GM23248 (cell line): ENCODE measurements around the gene ATF6. TPM values are rescaled to one million over a fixed set of nuclear protein-coding genes. Genes with fewer than 3 reads are reported as not detected.
A peak's percentile ranks its signal among the peaks of the same experiment; 100 is the strongest.

Source experiments
- DNase-seq: peaks from one replicate; pipeline ENCODE4 v3.0.0-alpha.2; 2015
- H2AFZ ChIP-seq: fragments of 200-600 bp; sonication (generic); 2 replicates; pipeline ENCODE4 v1.6.1; 2016; ENCODE audit warnings: antibody characterized with exemption
- H3F3A ChIP-seq: fragments of 200-600 bp; sonication (generic); 2 replicates; pipeline ENCODE4 v1.6.1; 2016; ENCODE audit warnings: mild to moderate bottlenecking, antibody characterized with exemption, mixed run types; ENCODE audit not compliant: insufficient read depth
- H3K27ac ChIP-seq: fragments of 200-600 bp; sonication (generic); 2 replicates; pipeline ENCODE4 v1.5.1; 2016; ENCODE audit warnings: mild to moderate bottlenecking
- H3K27me3 ChIP-seq: fragments of 200-600 bp; sonication (generic); replicated peaks from 2 replicates; pipeline ENCODE4 v1.6.1; 2016; ENCODE audit warnings: mild to moderate bottlenecking; ENCODE audit not compliant: insufficient read depth
- H3K36me3 ChIP-seq: fragments of 200-600 bp; sonication (generic); 2 replicates; pipeline ENCODE4 v1.6.1; 2016; ENCODE audit warnings: low read depth, mild to moderate bottlenecking
- H3K4me1 ChIP-seq: fragments of 200-600 bp; sonication (generic); 2 replicates; pipeline ENCODE4 v1.6.1; 2016; ENCODE audit warnings: mild to moderate bottlenecking; ENCODE audit not compliant: insufficient read depth
- H3K4me2 ChIP-seq: fragments of 200-600 bp; sonication (generic); one replicate; pipeline ENCODE4 v1.6.1; 2016; ENCODE audit warnings: mild to moderate bottlenecking; ENCODE audit not compliant: unreplicated experiment
- H3K4me3 ChIP-seq: fragments of 200-600 bp; sonication (generic); 2 replicates; pipeline ENCODE4 v1.5.1; 2016; ENCODE audit warnings: mild to moderate bottlenecking
- H3K79me2 ChIP-seq: fragments of 200-600 bp; sonication (generic); 2 replicates; pipeline ENCODE4 v1.6.1; 2016; ENCODE audit warnings: mild to moderate bottlenecking; ENCODE audit not compliant: insufficient read depth
- H3K9ac ChIP-seq: fragments of 200-600 bp; sonication (generic); 2 replicates; pipeline ENCODE4 v1.6.1; 2016; ENCODE audit warnings: mild to moderate bottlenecking
- H3K9me2 ChIP-seq: fragments of 200-600 bp; sonication (generic); 2 replicates; pipeline ENCODE4 v1.6.1; 2016; ENCODE audit warnings: mixed run types, mild to moderate bottlenecking, moderate library complexity; ENCODE audit not compliant: insufficient read depth
- H3K9me3 ChIP-seq: fragments of 200-600 bp; sonication (generic); one replicate; pipeline ENCODE4 v1.6.1; 2017; ENCODE audit warnings: low read depth
- H4K20me1 ChIP-seq: fragments of 200-600 bp; sonication (generic); 2 replicates; pipeline ENCODE4 v1.6.0; 2016; ENCODE audit not compliant: insufficient read depth
- EZH2 ChIP-seq: fragments of 200-600 bp; sonication (generic); IDR thresholded peaks from 2 replicates; pipeline ENCODE4 v1.6.1; 2018; ENCODE audit warnings: antibody characterized with exemption, mild to moderate bottlenecking; ENCODE audit not compliant: insufficient read depth, poor library complexity, severe bottlenecking
- EZH2phosphoT487 ChIP-seq: fragments of 200-600 bp; sonication (generic); IDR thresholded peaks from 2 replicates; pipeline ENCODE4 v1.6.1; 2018; ENCODE audit warnings: antibody characterized with exemption, moderate library complexity, mild to moderate bottlenecking, low read depth; ENCODE audit not compliant: insufficient read depth
- WGBS, 2 experiments: methylation state at CpG; one replicate each; pipeline ENCODE4 v1.1.6; 2015 to 2017; ENCODE audit warnings: low lambda C conversion rate in 2 of 2, low coverage in 1 of 2; ENCODE audit errors: missing lambda C conversion rate in 2 of 2; 5-methylcytosine and 5-hydroxymethylcytosine counted together
- in situ Hi-C: fragments of 300-500 bp; cut with MboI; formaldehyde crosslinking; loops from 2 replicates; pipeline ENCODE4 v1.15.0; 2020
- polyA plus RNA-seq: library from polyadenylated mRNA; unstranded; fragments of >200 nt; fragmentation: Nextera tagmentation; extraction: Ambion mirVana; gene quantifications from 2 replicates; pipeline ENCODE4 v1.2.1, GENCODE V29; 2016
- total RNA-seq: library from RNA; depleted of rRNA; stranded (reverse); fragments of >200 nt; shearing (Covaris generic); gene quantifications from 2 replicates; pipeline ENCODE4 v1.2.3, GENCODE V29; 2014

Gene ATF6
- total and polyA plus RNA-seq, 2 experiments from 2014 or later = 14.8 to 19.8 TPM

- Histone ChIP-seq H3K4me1 (no peaks in the 10 kb centered on the region), H3K4me2 (no peak overlapping the region), H3K9me3 (no peaks in the 10 kb centered on the region), H2AFZ (no peak overlapping the region), H3K4me3 (no peak overlapping the region), H3K9me2 (no peaks in the 10 kb centered on the region), H3K36me3 (peaks cover 4% of the 10 kb centered on the region; the same call in 1 of the 2 replicates), H3K9ac (no peak overlapping the region), H3K27me3 (no peaks in the 10 kb centered on the region), H3F3A (no peaks in the 10 kb centered on the region), H4K20me1 (no peaks in the 10 kb centered on the region), H3K27ac (no peak overlapping the region), H3K79me2 (no peaks in the 10 kb centered on the region)
- 55 to 63% methylated on average over 1 of the region's 1 CpG for WGBS, 2 experiments
- TF ChIP-seq EZH2phosphoT487 (no peak), EZH2 (no peak)
- DNase-seq = peak; percentile 51
- in situ Hi-C loops = no loop called here
These were observed 98.5 kb downstream of the ATF6 start for GRCh38 chr1:161864577-161864976.

- Histone ChIP-seq H3K36me3 (no peaks in the 10 kb centered on the region; the same call in 1 of the 2 replicates), H3K9ac (no peak overlapping the region), H3K9me2 (no peaks in the 10 kb centered on the region), H3K27ac (no peak overlapping the region), H3K4me2 (no peak overlapping the region), H3K79me2 (no peaks in the 10 kb centered on the region), H4K20me1 (no peaks in the 10 kb centered on the region), H3K4me1 (no peaks in the 10 kb centered on the region), H3K27me3 (no peaks in the 10 kb centered on the region), H3K4me3 (no peak overlapping the region), H3F3A (no peaks in the 10 kb centered on the region), H2AFZ (no peak overlapping the region), H3K9me3 (no peaks in the 10 kb centered on the region)
- 93 to 94% methylated on average over 3 of the region's 3 CpGs for WGBS, 2 experiments
- in situ Hi-C loops = no loop called here
- no peak for DNase-seq
- no peak for TF ChIP-seq EZH2phosphoT487
- TF ChIP-seq EZH2 = no peak
These were observed 100.1 kb downstream of the ATF6 start for GRCh38 chr1:161866241-161866640.

GRCh38 chr1:161868832-161869231, 102.7 kb downstream of the ATF6 start:
- in situ Hi-C loops = no loop called here

GRCh38 chr1:161869291-161869690, 103.2 kb downstream of the ATF6 start:
- Histone ChIP-seq H3K9ac (no peak overlapping the region), H3K4me3 (no peak overlapping the region), H3K4me1 (no peaks in the 10 kb centered on the region), H3K4me2 (no peak overlapping the region), H4K20me1 (no peaks in the 10 kb centered on the region), H3K27me3 (no peaks in the 10 kb centered on the region), H3K9me3 (no peaks in the 10 kb centered on the region), H2AFZ (no peak overlapping the region), H3K79me2 (no peaks in the 10 kb centered on the region), H3K27ac (no peak overlapping the region), H3K36me3 (no peaks in the 10 kb centered on the region), H3F3A (no peaks in the 10 kb centered on the region), H3K9me2 (no peaks in the 10 kb centered on the region)
- in situ Hi-C loops = no loop called here
- TF ChIP-seq EZH2phosphoT487 = no peak
- TF ChIP-seq EZH2 = no peak
- no peak for DNase-seq

More at GRCh38 chr1:161868832-161869231, 102.7 kb downstream of the ATF6 start:
- Histone ChIP-seq H3K27ac (no peak overlapping the region), H3K9me2 (no peaks in the 10 kb centered on the region), H3F3A (no peaks in the 10 kb centered on the region), H4K20me1 (no peaks in the 10 kb centered on the region), H3K4me3 (no peak overlapping the region), H3K9me3 (no peaks in the 10 kb centered on the region), H3K9ac (no peak overlapping the region), H3K36me3 (no peaks in the 10 kb centered on the region), H3K79me2 (no peaks in the 10 kb centered on the region), H3K4me1 (no peaks in the 10 kb centered on the region), H3K27me3 (no peaks in the 10 kb centered on the region), H3K4me2 (no peak overlapping the region), H2AFZ (no peak overlapping the region)
- no peak for DNase-seq
- TF ChIP-seq EZH2 (no peak), EZH2phosphoT487 (no peak)
- 61 to 71% methylated on average over 2 of the region's 2 CpGs for WGBS, 2 experiments

- H2AFZ ChIP-seq = no peak overlapping the region
- no peak overlapping the region for H3K9ac ChIP-seq
- no peak for TF ChIP-seq EZH2
- TF ChIP-seq EZH2phosphoT487 = no peak
- 0 out of 2 replicates have a peak, but pooled peaks cover 5% of the 10 kb centered on the region for H3K9me2 ChIP-seq
- no peaks in the 10 kb centered on the region for H3K79me2 ChIP-seq
- no peaks in the 10 kb centered on the region for H3F3A ChIP-seq
- no peaks in the 10 kb centered on the region for H3K9me3 ChIP-seq
- H4K20me1 ChIP-seq = no peaks in the 10 kb centered on the region
- H3K4me2 ChIP-seq = no peak overlapping the region
- no peak overlapping the region for H3K4me3 ChIP-seq
- in situ Hi-C loops = no loop called here
- no peak for DNase-seq
- no peaks in the 10 kb centered on the region for H3K27me3 ChIP-seq
- 70 to 77% methylated on average over 2 of the region's 2 CpGs for WGBS, 2 experiments
- no peak overlapping the region for H3K27ac ChIP-seq
- H3K4me1 ChIP-seq = no peaks in the 10 kb centered on the region
- no peaks in the 10 kb centered on the region for H3K36me3 ChIP-seq
These were observed 106.4 kb downstream of the ATF6 start for GRCh38 chr1:161872506-161872905.
